GM18873 (cell line): ENCODE results near the gene ZDHHC7.
"Not testable (repeated sequence)": the region's sequence is repeated elsewhere in the genome, so short reads cannot be mapped to it uniquely, and the experiment has no call there.

ENCODE experiments used
- ATAC-seq: cut with Tn5 transposase; IDR thresholded peaks from one replicate; pipeline ENCODE4 v1.9.1; 2021; ENCODE audit warnings: mild to moderate bottlenecking, moderate library complexity, moderate number of reproducible peaks; ENCODE audit not compliant: unreplicated experiment, low FRiP score

The ZDHHC7 gene

GRCh38 chr16:84947022-84947421 is 64.3 kb downstream of the ZDHHC7 start:
- no peak for ATAC-seq

GRCh38 chr16:84943620-84944019 is 67.7 kb downstream of the ZDHHC7 start:
- ATAC-seq: no peak

- no peak for ATAC-seq
These were observed 68.5 kb downstream of the ZDHHC7 start for GRCh38 chr16:84942786-84943185.

- no peak for ATAC-seq
These were observed 69.4 kb downstream of the ZDHHC7 start for GRCh38 chr16:84941921-84942320.

GRCh38 chr16:84940670-84941551 is 70.4 kb downstream of the ZDHHC7 start:
- ATAC-seq: no peak

GRCh38 chr16:84938616-84939015 is 72.7 kb downstream of the ZDHHC7 start:
- not testable (repeated sequence) for ATAC-seq

GRCh38 chr16:84937196-84938005 is 73.9 kb downstream of the ZDHHC7 start:
- ATAC-seq: no peak

GRCh38 chr16:84933774-84934631 is 77.3 kb downstream of the ZDHHC7 start:
- no peak for ATAC-seq

- ATAC-seq: no peak
These were observed 78.7 kb downstream of the ZDHHC7 start for GRCh38 chr16:84932681-84933080.

- ATAC-seq: no peak
These were observed 79.8 kb downstream of the ZDHHC7 start for GRCh38 chr16:84931506-84931905.

GRCh38 chr16:84931107-84931494 is 80.2 kb downstream of the ZDHHC7 start:
- no peak for ATAC-seq

GRCh38 chr16:84930298-84931106 is 80.8 kb downstream of the ZDHHC7 start:
- no peak for ATAC-seq

- ATAC-seq: no peak
These were observed 81.7 kb downstream of the ZDHHC7 start for GRCh38 chr16:84929421-84930297.

GRCh38 chr16:84928679-84929420 is 82.5 kb downstream of the ZDHHC7 start:
- no peak for ATAC-seq

- ATAC-seq: no peak
These were observed 83.4 kb downstream of the ZDHHC7 start for GRCh38 chr16:84927621-84928591.

- ATAC-seq: no peak
These were observed 84.9 kb downstream of the ZDHHC7 start for GRCh38 chr16:84926462-84926861.

GRCh38 chr16:84925773-84926372 is 85.5 kb downstream of the ZDHHC7 start:
- no peak for ATAC-seq
